GF-D8 (cell line): ENCODE measurements around the gene EXO1.
"Not testable (repeated sequence)": the region's sequence is repeated elsewhere in the genome, so short reads cannot be mapped to it uniquely, and the experiment has no call there.

Experiments
- DNase-seq: peaks from one replicate; lab custom pipeline; 2025; lab: John Stamatoyannopoulos, UW

EXO1 gene

DNA sequence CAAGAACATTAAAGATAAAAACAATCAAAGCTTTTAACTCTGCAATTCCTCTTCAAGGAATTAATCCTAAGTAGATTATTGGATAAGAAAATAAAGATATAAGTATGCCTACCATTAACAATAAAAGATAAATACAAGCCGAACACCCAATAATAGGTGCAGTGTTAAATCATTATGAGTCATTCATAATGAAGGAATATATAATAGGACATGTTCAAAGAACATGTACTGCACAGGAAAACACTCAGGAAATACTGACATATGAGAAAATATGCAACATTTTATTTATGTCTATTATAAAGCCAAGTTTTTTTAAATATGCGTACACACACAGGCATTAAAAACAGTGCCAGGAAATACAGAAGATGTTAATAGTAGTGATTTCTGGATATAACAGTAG, 11.1 kb upstream of the EXO1 start:
- DNase-seq, result no peak

DNA sequence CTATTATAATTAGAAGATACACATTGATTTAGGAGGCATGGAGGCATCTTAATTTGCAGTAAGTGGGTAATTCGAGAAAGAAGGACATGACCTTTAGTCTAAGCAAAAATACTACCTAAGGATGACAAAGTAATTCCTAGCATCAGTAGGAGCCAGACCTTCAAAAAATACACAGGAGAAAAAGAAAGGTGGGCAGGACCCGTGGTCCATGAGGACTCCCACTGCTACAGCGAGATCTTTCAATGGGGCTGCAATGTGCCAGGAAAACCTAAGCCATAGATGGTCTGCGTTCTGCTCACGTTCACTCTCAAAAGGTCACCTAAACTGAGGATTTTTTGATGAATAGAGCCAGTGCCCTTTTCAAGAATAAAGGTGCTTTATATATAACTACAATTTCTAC, 10.6 kb upstream of the EXO1 start:
- no peak for DNase-seq

- DNase-seq, result no peak
Observed at GRCh38 chr1:241837901-241838300, 10.1 kb upstream of the EXO1 start.

DNA sequence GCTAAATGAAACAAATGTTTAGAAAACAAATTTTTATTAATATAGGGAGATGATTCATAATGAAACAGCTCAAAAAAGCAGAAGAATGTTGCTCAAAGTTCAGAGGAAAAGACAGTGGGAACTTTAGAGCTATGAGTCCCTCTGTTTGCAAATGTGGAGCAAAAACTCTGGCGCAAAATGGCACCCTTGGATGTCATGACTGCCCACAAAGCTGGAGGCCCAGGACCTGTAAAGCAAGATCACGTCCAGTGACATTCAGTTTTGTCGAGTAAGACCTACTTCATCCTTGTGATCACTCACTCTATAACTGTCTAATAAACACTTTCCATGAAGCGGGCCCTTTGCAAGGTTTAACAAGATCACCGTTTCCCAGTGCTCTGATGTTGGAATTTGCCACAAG, 9.1 kb upstream of the EXO1 start:
- no peak for DNase-seq

DNA sequence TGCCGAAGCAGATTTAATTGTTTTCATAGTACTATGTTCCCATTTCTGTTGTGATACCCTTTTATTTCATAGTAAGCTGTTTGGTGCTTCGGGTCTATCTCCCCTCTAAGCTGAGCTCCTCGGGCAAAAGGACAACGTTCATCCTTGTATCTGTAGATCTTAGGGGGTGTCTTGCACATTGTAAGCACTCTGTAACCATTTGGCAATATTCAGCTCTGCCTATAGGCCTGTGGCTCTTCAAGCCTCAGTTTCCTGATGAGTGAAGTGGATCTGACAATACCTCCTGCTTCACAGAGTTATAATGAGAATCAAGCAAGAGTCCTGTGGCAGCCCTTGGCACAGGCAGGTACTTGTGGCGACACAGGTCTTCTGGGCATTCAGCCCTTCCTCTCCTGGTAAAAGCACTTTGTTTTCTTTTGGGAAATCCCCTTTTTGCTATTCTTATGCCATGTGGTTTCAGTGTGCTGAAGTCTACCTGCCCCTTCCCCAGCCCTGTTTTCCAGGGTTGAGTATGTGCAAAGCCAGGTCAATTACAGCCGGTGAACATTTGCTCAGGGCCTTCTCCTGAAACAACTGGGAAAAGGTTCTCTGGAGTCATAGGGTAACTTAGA, 8.5 kb upstream of the EXO1 start:
- no peak for DNase-seq

DNA sequence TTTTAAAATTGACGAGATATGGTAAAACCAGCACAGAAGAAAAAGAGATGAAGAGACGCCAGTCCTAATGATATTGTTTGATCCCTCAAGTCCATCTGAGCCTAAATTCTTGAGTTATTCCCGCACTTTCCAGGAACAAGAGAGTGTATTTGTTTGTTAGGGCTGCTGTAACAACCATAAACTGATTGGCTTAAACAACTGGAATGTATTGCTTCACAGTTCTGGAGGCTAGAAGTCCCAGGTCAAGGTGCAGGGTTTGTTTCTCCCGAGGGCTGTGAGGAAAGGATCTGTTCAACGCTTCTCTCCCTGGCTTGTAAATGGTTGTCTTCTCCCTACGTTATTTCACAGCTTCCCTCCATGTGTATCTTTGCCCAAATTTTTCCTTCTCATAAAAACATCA, 7.8 kb upstream of the EXO1 start:
- no peak for DNase-seq

GRCh38 chr1:241841691-241842090, 6.3 kb upstream of the EXO1 start:
- DNase-seq, result no peak

GRCh38 chr1:241842565-241842964, 5.4 kb upstream of the EXO1 start:
- no peak for DNase-seq

DNA sequence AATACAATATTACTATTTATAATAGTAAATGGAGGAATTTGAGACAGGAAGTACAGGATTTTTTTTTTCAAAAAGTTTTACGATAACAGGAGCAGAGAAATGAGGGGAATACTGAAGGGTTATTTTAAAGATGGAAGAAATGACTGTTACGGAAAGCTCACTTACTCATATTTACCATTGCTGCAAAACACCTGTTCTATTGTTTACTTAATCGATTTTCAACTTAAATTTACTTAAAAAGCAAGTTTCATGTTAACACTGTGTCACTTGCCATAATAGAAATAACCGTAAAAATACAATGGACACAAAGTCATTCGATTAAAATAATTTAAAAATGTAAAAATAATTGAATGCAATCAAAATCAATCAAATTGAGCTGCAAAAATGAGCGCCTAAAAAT, 3.4 kb upstream of the EXO1 start:
- DNase-seq, result no peak

GRCh38 chr1:241846375-241846774, 1.6 kb upstream of the EXO1 start:
- DNase-seq, result no peak

GRCh38 chr1:241846862-241847539, 1.0 kb upstream of the EXO1 start:
- DNase-seq, result no peak

DNA sequence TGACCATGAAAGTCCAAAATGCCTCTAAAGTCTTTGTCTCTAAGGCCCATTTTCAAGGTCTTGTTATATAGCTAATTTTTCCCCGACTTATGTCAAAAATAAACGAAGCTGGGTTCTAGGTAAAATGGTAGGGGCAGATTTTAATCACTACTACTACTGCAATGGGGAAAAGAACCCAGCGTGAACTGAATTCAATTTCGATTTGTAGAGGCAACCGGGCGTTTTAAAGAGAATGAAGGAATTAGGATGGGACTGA, 536 bp upstream of the EXO1 start:
- DNase-seq, result no peak

DNA sequence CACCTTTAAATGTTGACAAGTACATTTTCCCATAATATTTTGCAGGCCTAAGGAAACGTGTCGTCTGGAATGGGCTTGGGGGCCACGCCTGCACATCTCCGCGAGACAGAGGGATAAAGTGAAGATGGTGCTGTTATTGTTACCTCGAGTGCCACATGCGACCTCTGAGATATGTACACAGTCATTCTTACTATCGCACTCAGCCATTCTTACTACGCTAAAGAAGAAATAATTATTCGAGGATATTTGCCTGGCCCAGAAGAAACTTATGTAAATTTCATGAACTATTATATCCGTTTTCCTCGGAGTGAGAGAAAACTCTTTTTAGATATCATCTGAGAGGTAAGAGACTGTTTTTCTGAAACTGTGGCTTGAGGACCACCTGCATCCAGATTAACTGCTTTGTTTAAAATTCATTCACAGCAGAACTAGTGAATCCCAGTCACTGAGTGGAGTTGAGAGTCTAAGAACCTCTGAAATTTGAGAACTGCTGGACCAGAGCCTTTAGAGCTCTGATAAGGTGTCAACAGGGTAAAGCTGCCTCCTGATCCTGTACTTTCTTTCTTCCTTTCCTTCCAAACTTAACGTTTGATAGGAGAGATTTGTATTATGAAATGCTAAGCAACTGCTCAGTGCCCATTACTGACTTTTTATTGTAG, 811 bp downstream of the EXO1 start:
- no peak for DNase-seq

DNA sequence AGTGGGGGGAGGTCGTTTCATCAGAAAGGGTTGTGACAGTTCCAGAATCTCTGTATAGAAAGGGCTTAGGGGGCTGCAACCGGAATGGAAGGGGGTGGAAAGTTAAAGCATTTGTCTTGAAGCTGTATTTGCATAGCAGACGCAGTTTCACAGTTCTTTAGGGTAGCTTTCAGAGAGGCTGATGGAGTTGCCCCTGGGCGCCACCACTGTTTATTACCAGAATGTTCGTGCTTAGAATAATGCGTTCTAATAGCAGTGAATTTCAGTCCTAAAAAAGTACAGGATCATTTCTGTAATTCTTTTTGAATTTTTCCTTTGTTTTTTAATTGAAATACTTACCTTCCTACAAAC, 1.3 kb downstream of the EXO1 start:
- no peak for DNase-seq

- DNase-seq, result not testable (repeated sequence)
Observed at GRCh38 chr1:241855545-241856140, 7.6 kb downstream of the EXO1 start.

- no peak for DNase-seq
Observed at GRCh38 chr1:241857131-241857530, 9.1 kb downstream of the EXO1 start.

GRCh38 chr1:241860922-241861321, 12.9 kb downstream of the EXO1 start:
- no peak for DNase-seq

DNA sequence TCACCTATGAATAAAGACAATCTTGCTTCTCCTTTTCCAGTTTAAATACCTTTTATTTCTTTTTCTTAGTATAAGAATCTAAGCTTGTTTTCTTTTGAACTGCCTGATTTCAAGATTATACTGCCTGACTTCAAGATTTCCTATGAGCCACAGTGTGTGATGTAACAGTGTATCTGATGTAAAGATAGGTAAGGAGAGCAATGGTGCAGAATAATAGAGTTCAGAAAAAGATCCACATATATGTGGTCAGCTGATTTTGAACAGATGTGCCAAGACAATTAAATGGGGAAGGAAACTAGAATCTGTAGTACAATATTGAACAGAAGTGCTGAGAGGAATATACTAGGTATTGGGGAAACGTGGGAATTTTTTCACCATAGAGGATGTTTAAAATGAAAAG, 21.0 kb downstream of the EXO1 start:
- peak; percentile 50 for DNase-seq

- DNase-seq, result no peak
Observed at GRCh38 chr1:241870336-241870735, 22.3 kb downstream of the EXO1 start.

DNA sequence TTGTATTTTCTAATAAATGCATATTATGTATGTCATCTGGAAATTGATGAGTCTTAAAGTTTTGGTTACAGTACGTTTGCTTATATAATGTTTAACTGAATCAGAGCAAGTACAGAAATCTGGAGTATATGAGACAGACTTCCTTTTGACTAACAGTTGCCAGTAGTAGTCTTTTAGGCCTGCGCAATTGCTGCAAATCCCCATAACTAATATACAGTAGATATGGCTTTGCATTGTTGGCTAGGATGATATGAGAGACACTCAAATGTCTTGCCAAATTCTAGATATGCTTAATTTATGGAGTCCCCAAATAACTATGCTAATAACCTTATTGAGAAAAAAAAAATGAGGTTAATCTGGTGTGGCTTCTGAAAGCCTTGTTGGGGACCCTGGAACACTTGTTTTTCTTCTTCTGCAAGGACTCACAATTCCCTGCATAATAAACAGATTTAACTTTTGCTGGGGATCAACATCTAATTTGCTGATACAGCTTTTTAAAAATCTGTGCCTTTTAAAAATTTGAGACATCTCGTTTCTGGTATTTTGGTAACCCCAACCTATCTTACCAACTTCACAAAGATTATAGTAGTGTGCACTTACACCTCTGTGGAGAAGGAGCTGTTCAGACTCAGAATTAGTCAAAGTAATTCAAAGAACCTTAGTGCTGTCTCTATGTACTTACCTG, 22.9 kb downstream of the EXO1 start:
- no peak for DNase-seq

GRCh38 chr1:241881440-241881839, 33.4 kb downstream of the EXO1 start:
- DNase-seq, result no peak

DNA sequence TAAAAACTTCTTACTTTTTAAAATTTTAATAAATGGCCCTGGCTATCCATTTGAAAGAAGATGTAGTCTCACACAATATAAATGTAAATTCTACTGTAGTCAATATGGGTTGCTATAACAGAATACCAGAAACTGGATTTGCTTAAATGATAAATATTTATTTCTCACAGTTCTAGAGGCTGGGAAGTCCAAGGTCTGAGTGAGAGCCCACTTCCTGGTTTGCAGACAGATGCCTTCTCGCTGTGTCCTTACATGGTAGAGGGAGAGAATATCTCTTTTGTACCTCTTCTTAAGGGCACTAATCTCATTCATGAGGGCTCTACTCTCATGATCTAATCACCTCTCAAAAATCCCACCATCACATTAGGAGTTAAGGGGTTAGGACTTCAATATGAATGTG, 35.2 kb downstream of the EXO1 start:
- DNase-seq, result no peak

GRCh38 chr1:241888232-241888631, 40.2 kb downstream of the EXO1 start:
- no peak for DNase-seq
